HL-60/S4 treated with retinoic acid at 250 ng/mL for 4 days and 3 days (cell line): ENCODE results near the gene TRPC6.

Experiments used
- in situ Hi-C: fragments of 300-500 bp; cut with MboI; formaldehyde crosslinking; loops from 2 replicates; pipeline ENCODE4 v1.7.0; 2022; ENCODE audit warnings: low sequenced_read_pairs

TRPC6 gene

GRCh38 chr11:101583251-101584128 is at the start of gene TRPC6:
Gene TRPC6, minus strand, starts transcription at chr11:101584007. Its CDS starts 504 bp downstream, at chr11:101583503.
- in situ Hi-C loops, result no loop called here

GRCh38 chr11:101620026-101620425 is 36.2 kb upstream of the TRPC6 start:
- in situ Hi-C loops, result no loop called here

- in situ Hi-C loops, result no loop called here
Observed at GRCh38 chr11:101618709-101619108, 34.9 kb upstream of the TRPC6 start.

GRCh38 chr11:101617735-101618332 is 34.0 kb upstream of the TRPC6 start:
- in situ Hi-C loops, result no loop called here

- in situ Hi-C loops, result no loop called here
Observed at GRCh38 chr11:101612481-101612880, 28.7 kb upstream of the TRPC6 start.

- in situ Hi-C loops, result no loop called here
Observed at GRCh38 chr11:101600924-101601323, 17.1 kb upstream of the TRPC6 start.

- in situ Hi-C loops, result no loop called here
Observed at GRCh38 chr11:101586965-101587364, 3.2 kb upstream of the TRPC6 start.

GRCh38 chr11:101584655-101585054 is 848 bp upstream of the TRPC6 start:
- in situ Hi-C loops, result no loop called here

- in situ Hi-C loops, result no loop called here
Observed at GRCh38 chr11:101584129-101584515, 315 bp upstream of the TRPC6 start.

- in situ Hi-C loops, result no loop called here
Observed at GRCh38 chr11:101582989-101583250, 887 bp downstream of the TRPC6 start.

GRCh38 chr11:101582236-101582988 is 1.4 kb downstream of the TRPC6 start:
- in situ Hi-C loops, result no loop called here

GRCh38 chr11:101577461-101577860 is 6.3 kb downstream of the TRPC6 start:
- in situ Hi-C loops, result no loop called here

GRCh38 chr11:101576456-101576855 is 7.4 kb downstream of the TRPC6 start:
- in situ Hi-C loops, result no loop called here

- in situ Hi-C loops, result no loop called here
Observed at GRCh38 chr11:101574886-101575285, 8.9 kb downstream of the TRPC6 start.

GRCh38 chr11:101567071-101567470 is 16.7 kb downstream of the TRPC6 start:
- in situ Hi-C loops, result no loop called here

- in situ Hi-C loops, result no loop called here
Observed at GRCh38 chr11:101566626-101567025, 17.2 kb downstream of the TRPC6 start.

GRCh38 chr11:101563166-101563565 is 20.6 kb downstream of the TRPC6 start:
- in situ Hi-C loops, result no loop called here

GRCh38 chr11:101555366-101555765 is 28.4 kb downstream of the TRPC6 start:
- in situ Hi-C loops, result no loop called here

- in situ Hi-C loops, result no loop called here
Observed at GRCh38 chr11:101553891-101554292, 29.9 kb downstream of the TRPC6 start.

GRCh38 chr11:101552888-101553287 is 30.9 kb downstream of the TRPC6 start:
- in situ Hi-C loops, result no loop called here

- in situ Hi-C loops, result no loop called here
Observed at GRCh38 chr11:101528541-101528940, 55.3 kb downstream of the TRPC6 start.
